HG03196 (cell line): Measurements from ENCODE around the gene METAP1.
"Not testable (repeated sequence)": the region's sequence is repeated elsewhere in the genome, so short reads cannot be mapped to it uniquely, and the experiment has no call there.

Source experiments
- ATAC-seq: cut with Tn5 transposase; IDR thresholded peaks from one replicate; pipeline ENCODE4 v1.9.1; 2021; ENCODE audit not compliant: unreplicated experiment

METAP1 gene

GRCh38 chr4:98996765-98997068, 1.2 kb downstream of the METAP1 start:
- no peak for ATAC-seq

- no peak for ATAC-seq
Observed at GRCh38 chr4:98997166-98997565, 1.6 kb downstream of the METAP1 start.

GRCh38 chr4:98998551-98998950, 3.0 kb downstream of the METAP1 start:
- no peak for ATAC-seq

GRCh38 chr4:99002279-99002678, 6.8 kb downstream of the METAP1 start:
- no peak for ATAC-seq

GRCh38 chr4:99008051-99008450, 12.5 kb downstream of the METAP1 start:
- ATAC-seq: no peak

GRCh38 chr4:99011910-99012309, 16.4 kb downstream of the METAP1 start:
- ATAC-seq: no peak

GRCh38 chr4:99013402-99013843, 17.9 kb downstream of the METAP1 start:
- ATAC-seq: no peak

- no peak for ATAC-seq
Observed at GRCh38 chr4:99013884-99014523, 18.5 kb downstream of the METAP1 start.

GRCh38 chr4:99021386-99021785, 25.9 kb downstream of the METAP1 start:
- no peak for ATAC-seq

GRCh38 chr4:99022566-99022965, 27.0 kb downstream of the METAP1 start:
- no peak for ATAC-seq

GRCh38 chr4:99023800-99024251, 28.3 kb downstream of the METAP1 start:
- not testable (repeated sequence) for ATAC-seq

GRCh38 chr4:99024481-99025275, 29.2 kb downstream of the METAP1 start:
- no peak for ATAC-seq

- no peak for ATAC-seq
Observed at GRCh38 chr4:99025506-99025905, 30.0 kb downstream of the METAP1 start.

GRCh38 chr4:99027304-99027703, 31.8 kb downstream of the METAP1 start:
- no peak for ATAC-seq

- ATAC-seq: no peak
Observed at GRCh38 chr4:99028187-99028586, 32.7 kb downstream of the METAP1 start.

GRCh38 chr4:99029018-99029735, 33.7 kb downstream of the METAP1 start:
- peak; percentile 51 for ATAC-seq

- ATAC-seq: no peak
Observed at GRCh38 chr4:99029852-99030251, 34.3 kb downstream of the METAP1 start.

- no peak for ATAC-seq
Observed at GRCh38 chr4:99033956-99034355, 38.4 kb downstream of the METAP1 start.

GRCh38 chr4:99038213-99038612, 42.7 kb downstream of the METAP1 start:
- no peak for ATAC-seq

- no peak for ATAC-seq
Observed at GRCh38 chr4:99043346-99043745, 47.8 kb downstream of the METAP1 start.

GRCh38 chr4:99047710-99048109, 52.2 kb downstream of the METAP1 start:
- ATAC-seq: no peak

- ATAC-seq: no peak
Observed at GRCh38 chr4:99052902-99053301, 57.4 kb downstream of the METAP1 start.
